Body of pancreas (tissue), 4 donors: Measurements from ENCODE around the gene PCDHA10. TPM values are rescaled to one million over a fixed set of nuclear protein-coding genes. Genes with fewer than 3 reads are reported as not detected.
"Not testable (repeated sequence)": the region's sequence is repeated elsewhere in the genome, so short reads cannot be mapped to it uniquely, and the experiment has no call there.

Source experiments
- ATAC-seq: fragments of 150-250 bp; one replicate; pipeline ENCODE4 v1.9.1; 2016
- DNase-seq, 4 donors: peaks; one replicate each; pipeline ENCODE4 v3.0.0-alpha.2; 2019
- H3K27ac ChIP-seq, 4 donors: fragments of 200-600 bp; sonication (generic); 1 replicate in 3 of 4; 2 replicates in 1 of 4; pipeline versions ENCODE4 v1.5.1 to v1.6.1; 2016 to 2019; ENCODE audit warnings: mild to moderate bottlenecking in 1 of 4, mixed read lengths in 1 of 4, moderate library complexity in 1 of 4
- H3K27me3 ChIP-seq, 2 donors: fragments of 200-600 bp; sonication (generic); one replicate each; pipeline ENCODE4 v1.6.0; 2016; ENCODE audit warnings: mild to moderate bottlenecking in 1 of 2
- H3K36me3 ChIP-seq, 2 donors: fragments of 200-600 bp; sonication (generic); replicated peaks in 1 of 2; 2 replicates each; pipeline ENCODE4 v1.5.1; 2016; ENCODE audit warnings: low read depth in 2 of 2; ENCODE audit not compliant: insufficient read depth in 1 of 2
- H3K4me1 ChIP-seq: fragments of 200-600 bp; sonication (generic); one replicate; pipeline ENCODE4 v1.6.0; 2016
- H3K4me3 ChIP-seq, 2 donors: fragments of 200-600 bp; sonication (generic); 1 replicate in 1 of 2; 2 replicates in 1 of 2; pipeline ENCODE4 v1.5.1; 2016 to 2019
- H3K9me3 ChIP-seq, 3 donors: fragments of 200-600 bp; sonication (generic); 1 replicate in 2 of 3; 2 replicates in 1 of 3; pipeline ENCODE4 v1.5.1; 2016
- CTCF ChIP-seq, 7 experiments: fragments of 450-650 bp in 4 of 7; fragments of 200-600 bp in 3 of 7; sonication (generic) in 3 of 7; IDR thresholded peaks; one replicate each; pipeline ENCODE4 v1.5.1; 2016 to 2019; ENCODE audit warnings: antibody characterized with exemption in 7 of 7
- POLR2A ChIP-seq, 3 donors: fragments of 450-650 bp; IDR thresholded peaks; one replicate each; pipeline ENCODE4 v1.6.1; 2016; ENCODE audit warnings: antibody characterized with exemption in 3 of 3, mild to moderate bottlenecking in 2 of 3
- WGBS, 2 donors: methylation state at CpG; one replicate each; pipeline ENCODE4 v1.1.5; 2017; 5-methylcytosine and 5-hydroxymethylcytosine counted together
- intact Hi-C: fragments of 100-400 bp; cut with DNase I; formaldehyde crosslinking; loops from one replicate; pipeline ENCODE4 v1.15.1; 2023
- total RNA-seq, 2 donors: library from RNA; depleted of rRNA; stranded (reverse); fragments of >200 nt; gene quantifications; one replicate each; pipeline ENCODE4 v1.1.0, GENCODE V29; 2016

The PCDHA10 gene
- total RNA-seq, 2 donors from 2014 or later: 3.1 to 6.6 TPM

- H3K36me3 ChIP-seq: no peaks in the 10 kb centered on the region
- WGBS, 2 donors: 18 to 22% methylated on average over 9 to 18 of the region's 18 CpGs
- H3K4me1 ChIP-seq: no peaks in the 10 kb centered on the region
- H3K4me3 ChIP-seq: no peak overlapping the region
- DNase-seq (no peak), ATAC-seq (no peak)
- intact Hi-C loops: no loop called here
- peaks cover 0 to 26% (median 4%) of the 10 kb centered on the region in 3 donors for H3K9me3 ChIP-seq
- no peaks in the 10 kb centered on the region for H3K27me3 ChIP-seq
- H3K27ac ChIP-seq: no peak overlapping the region
- no peak for TF ChIP-seq POLR2A (IDR thresholded peaks at IDR 0.05)
- TF ChIP-seq CTCF (IDR thresholded peaks at IDR 0.05): peak in 3 of 7 experiments; percentile 5 to 10 (median 6)
These were observed 27.3 kb upstream of the PCDHA10 start for GRCh38 chr5:140828362-140828737.

- H3K4me3 ChIP-seq, intact Hi-C loops, ATAC-seq, H3K27ac ChIP-seq, H3K36me3 ChIP-seq, H3K27me3 ChIP-seq, H3K4me1 ChIP-seq, DNase-seq: not testable (repeated sequence)
- H3K9me3 ChIP-seq: peaks cover 0 to 30% (median 0%) of the 10 kb centered on the region in 3 donors
- 26 to 35% methylated on average over 14 to 80 of the region's 106 CpGs for WGBS, 2 donors
These were observed 25.9 kb upstream of the PCDHA10 start for GRCh38 chr5:140829511-140830501.

DNA sequence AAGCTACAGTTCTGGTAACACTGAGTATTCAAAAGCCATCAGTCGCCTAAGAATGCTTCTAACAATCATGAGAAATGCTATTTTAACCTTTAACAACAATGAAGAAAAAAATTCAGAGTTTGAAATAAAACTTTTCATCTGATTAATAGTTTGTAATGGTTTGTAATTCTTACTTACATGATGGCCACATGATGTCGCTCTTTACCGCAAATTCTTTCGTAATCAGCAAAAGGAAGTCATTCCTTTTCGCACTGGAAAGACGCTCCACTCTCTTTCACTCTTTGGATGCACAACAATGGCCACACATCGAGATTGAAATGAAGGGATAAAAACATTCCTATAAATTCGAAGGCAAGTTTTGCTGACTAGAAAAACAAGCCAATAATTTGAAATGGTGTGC lies 21.7 kb upstream of the PCDHA10 start, which contains the start of gene PCDHA7:
TSS of gene PCDHA7 (plus strand) at position 277 of the 400 bp plus-strand sequence. CDS start at position 392, 115 bp downstream.
- Histone ChIP-seq H3K4me3 (no peak within 1 kb of the TSS), H3K27me3 (no peaks in the 10 kb centered on the region), H3K9me3 (peaks cover 0 to 34% (median 0%) of the 10 kb centered on the region in 3 donors), H3K27ac (no peak within 1 kb of the TSS), H3K36me3 (no peaks in the 10 kb centered on the region), H3K4me1 (no peaks in the 10 kb centered on the region)
- intact Hi-C loops: no loop called here
- TF ChIP-seq POLR2A (IDR thresholded peaks at IDR 0.05): no peak
- peak in 3 of 7 experiments; percentile 5 to 19 (median 7) for TF ChIP-seq CTCF (IDR thresholded peaks at IDR 0.05)
- no peak for DNase-seq
- no peak for ATAC-seq
- 6 to 12% methylated on average over 8 of the region's 8 CpGs for whole genome bisulfite sequencing, 2 donors

- not testable (repeated sequence) for H3K27ac ChIP-seq, DNase-seq
These were observed 21.2 kb upstream of the PCDHA10 start for GRCh38 chr5:140834439-140835008.

DNA sequence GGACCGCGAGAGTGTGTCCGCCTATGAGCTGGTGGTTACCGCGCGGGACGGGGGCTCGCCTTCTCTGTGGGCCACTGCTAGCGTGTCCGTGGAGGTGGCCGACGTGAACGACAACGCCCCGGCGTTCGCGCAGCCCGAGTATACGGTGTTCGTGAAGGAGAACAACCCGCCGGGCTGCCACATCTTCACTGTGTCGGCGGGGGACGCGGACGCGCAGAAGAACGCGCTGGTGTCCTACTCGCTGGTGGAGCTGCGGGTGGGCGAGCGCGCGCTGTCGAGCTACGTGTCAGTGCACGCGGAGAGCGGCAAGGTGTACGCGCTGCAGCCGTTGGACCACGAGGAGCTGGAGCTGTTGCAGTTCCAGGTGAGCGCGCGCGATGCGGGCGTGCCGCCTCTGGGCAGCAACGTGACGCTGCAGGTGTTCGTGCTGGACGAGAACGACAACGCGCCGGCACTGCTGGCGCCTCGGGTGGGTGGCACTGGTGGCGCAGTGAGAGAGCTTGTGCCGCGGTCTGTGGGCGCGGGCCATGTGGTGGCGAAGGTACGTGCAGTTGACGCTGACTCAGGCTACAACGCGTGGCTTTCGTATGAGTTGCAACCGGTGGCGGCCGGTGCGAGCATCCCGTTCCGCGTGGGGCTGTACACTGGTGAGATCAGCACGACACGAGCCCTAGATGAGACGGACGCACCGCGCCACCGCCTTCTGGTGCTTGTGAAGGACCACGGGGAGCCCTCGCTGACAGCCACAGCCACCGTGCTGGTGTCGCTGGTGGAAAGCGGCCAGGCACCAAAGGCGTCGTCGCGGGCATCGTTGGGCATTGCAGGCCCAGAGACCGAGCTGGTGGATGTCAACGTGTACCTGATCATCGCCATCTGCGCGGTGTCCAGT lies 19.8 kb upstream of the PCDHA10 start:
- Histone ChIP-seq H3K4me1 (no peaks in the 10 kb centered on the region), H3K36me3 (no peaks in the 10 kb centered on the region), H3K4me3 (no peak overlapping the region), H3K27ac (no peak overlapping the region), H3K27me3 (no peaks in the 10 kb centered on the region), H3K9me3 (peaks cover 0 to 22% (median 0%) of the 10 kb centered on the region in 3 donors)
- intact Hi-C loops: no loop called here
- TF ChIP-seq POLR2A (IDR thresholded peaks at IDR 0.05) (no peak), CTCF (IDR thresholded peaks at IDR 0.05) (no peak)
- DNase-seq: no peak
- ATAC-seq: no peak
- WGBS, 2 donors: 31 to 41% methylated on average over 26 to 101 of the region's 103 CpGs

More at GRCh38 chr5:140834439-140835008, 21.2 kb upstream of the PCDHA10 start:
- intact Hi-C loops, ATAC-seq, H3K36me3 ChIP-seq, H3K4me3 ChIP-seq, H3K4me1 ChIP-seq, H3K27me3 ChIP-seq: not testable (repeated sequence)
- WGBS, 2 donors: 13 to 24% methylated on average over 16 to 26 of the region's 38 CpGs
- peaks cover 0 to 29% (median 0%) of the 10 kb centered on the region in 3 donors for H3K9me3 ChIP-seq
